Islet of Langerhans (tissue), 1 donor: Measurements from ENCODE around the gene GPR108.
"Not testable (repeated sequence)": the region's sequence is repeated elsewhere in the genome, so short reads cannot be mapped to it uniquely, and the experiment has no call there.

Experiments used
- FAIRE-seq: peaks from one replicate; lab custom pipeline; 2011; peaks lifted over from hg19 to GRCh38; lab: Jason Lieb, UNC

Gene GPR108

DNA sequence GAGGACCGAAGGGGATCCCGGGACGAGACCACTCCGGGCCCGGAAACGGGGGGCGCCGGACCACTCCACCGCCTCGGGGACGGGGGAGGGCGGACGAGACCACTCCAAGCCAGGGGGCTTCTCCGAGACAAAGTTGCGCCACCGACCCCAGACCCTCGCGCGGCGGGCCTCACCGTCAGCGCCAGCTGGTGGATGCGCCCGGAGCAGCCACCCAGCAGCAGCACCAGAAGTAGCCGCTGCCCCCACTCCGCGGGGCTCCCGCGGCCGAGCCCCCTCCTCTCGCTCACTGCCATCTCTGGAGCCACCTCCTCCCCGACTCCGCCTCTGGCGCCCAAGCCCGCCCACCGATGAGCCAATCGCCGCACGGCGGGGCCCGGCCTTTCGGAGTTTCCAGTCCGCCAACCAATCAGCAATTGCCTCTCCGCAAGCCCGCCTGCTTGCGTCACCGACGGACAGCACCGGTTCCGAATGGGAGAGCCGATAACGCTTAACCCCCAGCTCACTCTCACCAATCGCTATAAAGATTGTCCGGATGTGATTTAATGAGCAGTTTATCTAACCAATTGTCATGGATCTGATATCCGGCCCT lies at the start of gene GPR108:
Gene GPR108 (minus strand): TSS at position 297 of the 589 bp plus-strand sequence. CDS start 4 bp downstream, at position 293.
- no peak for FAIRE-seq

DNA sequence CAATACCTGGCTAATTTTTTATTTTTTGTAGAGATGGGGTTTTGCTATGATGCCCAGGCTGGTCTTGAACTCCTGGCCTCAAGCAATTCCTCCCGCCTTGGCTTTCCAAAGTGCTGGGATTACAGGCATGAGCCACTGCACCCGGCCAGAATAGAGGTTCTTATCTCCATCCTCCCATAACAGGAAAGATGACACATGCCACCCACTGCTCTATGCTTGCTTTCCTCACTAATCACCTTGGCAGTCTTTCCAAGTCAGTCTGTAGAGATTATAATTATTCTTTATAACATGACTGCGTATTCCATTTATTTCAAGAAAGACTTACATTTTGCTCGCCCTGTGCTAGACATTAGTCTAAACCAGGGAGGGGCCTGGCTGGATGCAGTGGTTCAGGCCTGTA lies 41.8 kb upstream of the GPR108 start:
- no peak for FAIRE-seq

DNA sequence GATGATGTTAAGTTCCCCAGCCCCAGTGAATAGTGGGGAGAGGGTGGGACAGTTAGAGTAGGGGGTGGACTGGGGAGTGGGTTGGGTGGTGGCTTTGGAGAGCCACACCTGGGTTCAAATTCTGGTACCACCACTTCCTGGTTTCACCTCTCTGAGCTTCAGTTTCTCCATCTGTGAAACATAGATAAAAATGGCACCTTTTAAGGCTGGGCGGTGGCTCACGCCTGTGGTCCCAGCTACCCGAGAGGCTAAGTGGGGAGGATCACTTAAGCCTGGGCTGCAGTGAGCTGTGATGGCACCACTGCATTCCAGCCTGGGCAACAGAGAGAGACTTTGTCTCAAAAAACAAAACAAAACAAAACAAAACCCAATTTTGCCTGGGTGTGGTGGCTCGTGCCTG lies 41.0 kb upstream of the GPR108 start:
- FAIRE-seq: no peak

DNA sequence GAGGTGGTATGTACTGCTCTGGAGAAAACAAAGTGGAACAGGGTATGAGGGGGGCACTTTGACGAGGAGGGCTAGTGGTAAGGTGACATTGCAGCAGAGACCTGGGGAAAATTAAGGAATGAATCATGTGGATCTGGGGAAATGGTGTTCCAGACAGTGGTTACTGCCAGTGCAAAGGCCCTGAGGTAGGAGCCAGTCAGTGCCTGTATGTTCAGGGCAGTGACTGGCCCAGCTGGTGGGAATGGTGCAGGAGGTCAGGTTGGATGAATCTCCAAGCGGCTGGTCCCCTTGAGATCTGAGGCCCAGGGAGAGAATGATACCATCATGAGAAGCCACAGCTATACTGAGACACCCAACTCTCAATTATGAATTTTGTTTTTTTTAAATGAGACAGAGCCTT lies 40.1 kb upstream of the GPR108 start:
- no peak for FAIRE-seq

DNA sequence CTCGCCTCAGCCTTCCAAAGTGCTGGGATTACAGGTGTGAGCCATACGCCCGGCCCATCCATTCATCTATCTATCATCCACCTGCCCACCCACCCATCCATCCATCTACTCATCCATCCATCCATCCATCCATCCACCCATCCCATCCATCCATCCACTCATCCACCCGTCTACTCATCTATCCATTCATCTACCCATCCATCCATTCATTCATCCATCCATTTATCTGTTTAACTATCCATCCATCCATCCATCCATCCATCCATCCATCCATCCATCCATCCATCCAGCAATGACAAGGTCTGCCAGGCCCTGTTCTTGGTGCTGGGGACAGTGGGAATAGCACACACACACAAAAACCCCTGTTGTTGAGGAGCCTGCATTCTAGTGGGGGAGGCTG lies 39.6 kb upstream of the GPR108 start:
- no peak for FAIRE-seq

DNA sequence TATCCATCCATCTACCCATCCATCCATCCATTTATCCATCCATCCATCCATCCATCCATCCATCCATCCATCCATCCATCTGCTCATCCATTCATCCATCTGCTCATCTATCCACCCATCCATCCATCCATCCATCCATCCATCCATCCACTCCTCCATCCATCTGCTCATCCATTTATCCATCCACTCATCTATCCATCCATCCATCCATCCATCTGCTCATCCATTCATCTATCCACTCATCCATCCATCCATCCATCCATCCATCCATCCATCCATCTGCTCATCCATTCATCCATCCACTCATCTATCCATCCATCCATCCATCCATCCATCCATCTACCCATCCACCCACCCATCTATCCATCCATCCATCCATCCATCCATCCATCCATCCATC lies 38.7 kb upstream of the GPR108 start:
- FAIRE-seq: not testable (repeated sequence)

DNA sequence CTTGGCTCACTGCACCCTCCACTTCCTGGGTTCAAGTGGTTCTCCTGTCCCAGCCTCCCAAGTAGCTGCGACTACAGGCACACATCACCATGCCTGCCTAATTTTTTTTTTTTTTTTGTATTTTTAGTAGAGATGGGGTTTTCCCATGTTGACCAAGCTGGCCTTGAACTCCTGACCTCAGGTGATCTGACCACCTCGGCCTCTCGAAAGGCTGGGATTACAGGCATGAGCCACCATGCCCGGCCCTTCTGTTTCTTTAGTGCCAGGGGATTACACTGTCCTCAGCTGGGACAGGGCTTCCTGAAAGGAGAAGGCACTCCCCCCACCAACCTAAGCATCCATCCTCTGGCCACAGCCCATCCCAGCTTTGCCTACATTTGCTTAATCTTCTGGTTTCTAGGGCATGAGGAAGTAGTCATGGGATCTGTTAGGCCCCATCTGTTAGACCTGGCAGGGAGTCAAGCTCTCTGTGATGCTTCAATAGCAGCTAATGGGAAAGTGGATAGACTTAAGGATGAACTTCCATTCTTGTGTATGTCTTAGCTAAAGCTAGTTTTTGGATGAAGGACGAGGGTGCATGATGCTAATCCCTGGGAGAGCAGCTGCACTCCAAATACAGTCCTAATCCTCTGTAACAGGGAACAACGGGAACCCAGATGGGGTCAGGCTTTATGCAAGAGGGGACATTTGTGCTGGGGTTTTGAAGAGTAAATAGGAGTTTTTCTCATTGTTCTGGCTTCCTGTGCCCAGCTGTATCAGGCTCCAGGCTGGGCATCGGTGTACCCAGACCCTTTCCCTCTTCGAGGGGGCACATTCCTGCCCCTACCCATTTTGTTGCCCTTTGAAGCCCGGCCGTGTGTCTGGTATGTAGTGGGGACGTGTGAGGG lies 37.7 kb upstream of the GPR108 start:
- no peak for FAIRE-seq

DNA sequence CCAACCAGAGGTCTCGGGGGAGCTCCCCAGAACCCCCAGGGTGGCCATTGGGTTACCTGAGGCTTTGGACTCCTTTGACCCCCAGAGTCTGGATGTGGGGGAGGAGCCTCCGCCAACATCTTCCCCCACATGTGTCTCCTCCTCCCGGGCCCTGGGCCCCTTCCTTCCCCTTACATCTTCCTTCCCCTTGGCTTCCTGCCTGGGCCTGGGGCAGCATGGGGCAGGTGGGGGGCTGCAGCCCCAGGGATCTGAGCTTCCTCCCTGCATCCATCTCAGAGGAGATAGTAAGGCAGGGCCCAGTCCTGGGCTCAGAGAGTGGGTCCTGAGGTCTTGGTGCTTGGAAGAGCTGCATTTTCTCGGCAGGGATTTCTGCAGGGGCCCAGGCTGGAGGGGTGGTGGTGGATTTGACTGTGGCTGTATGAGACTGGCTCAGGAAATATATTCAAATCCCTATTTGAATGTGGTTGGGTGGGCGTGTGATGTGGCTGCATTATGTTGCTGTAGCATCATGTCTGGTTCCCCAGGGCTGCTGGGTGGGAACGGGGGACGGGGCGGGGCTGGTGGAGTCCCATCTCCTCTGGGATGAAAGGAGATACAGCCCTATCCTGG lies 36.0 kb upstream of the GPR108 start:
- no peak for FAIRE-seq

DNA sequence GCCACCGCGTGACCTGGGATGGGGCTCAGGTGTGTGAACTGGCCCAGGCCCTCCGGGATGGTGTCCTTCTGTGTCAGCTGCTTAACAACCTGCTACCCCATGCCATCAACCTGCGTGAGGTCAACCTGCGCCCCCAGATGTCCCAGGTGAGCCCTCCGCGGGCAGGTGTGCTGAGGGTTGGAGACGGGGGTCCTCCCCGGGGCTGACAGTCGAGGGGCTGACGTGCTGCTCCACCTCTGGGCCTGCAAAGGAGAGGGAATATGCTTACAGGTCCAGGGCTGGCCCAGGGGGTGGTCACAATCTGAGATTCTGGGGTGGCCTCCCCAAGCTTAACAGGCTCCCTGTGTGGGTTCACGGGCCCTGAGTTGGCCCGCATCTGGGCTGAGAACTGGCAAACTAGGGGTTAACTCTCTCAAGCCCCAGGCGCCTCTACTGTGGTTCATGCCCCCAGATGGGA lies 35.5 kb upstream of the GPR108 start:
- no peak for FAIRE-seq

DNA sequence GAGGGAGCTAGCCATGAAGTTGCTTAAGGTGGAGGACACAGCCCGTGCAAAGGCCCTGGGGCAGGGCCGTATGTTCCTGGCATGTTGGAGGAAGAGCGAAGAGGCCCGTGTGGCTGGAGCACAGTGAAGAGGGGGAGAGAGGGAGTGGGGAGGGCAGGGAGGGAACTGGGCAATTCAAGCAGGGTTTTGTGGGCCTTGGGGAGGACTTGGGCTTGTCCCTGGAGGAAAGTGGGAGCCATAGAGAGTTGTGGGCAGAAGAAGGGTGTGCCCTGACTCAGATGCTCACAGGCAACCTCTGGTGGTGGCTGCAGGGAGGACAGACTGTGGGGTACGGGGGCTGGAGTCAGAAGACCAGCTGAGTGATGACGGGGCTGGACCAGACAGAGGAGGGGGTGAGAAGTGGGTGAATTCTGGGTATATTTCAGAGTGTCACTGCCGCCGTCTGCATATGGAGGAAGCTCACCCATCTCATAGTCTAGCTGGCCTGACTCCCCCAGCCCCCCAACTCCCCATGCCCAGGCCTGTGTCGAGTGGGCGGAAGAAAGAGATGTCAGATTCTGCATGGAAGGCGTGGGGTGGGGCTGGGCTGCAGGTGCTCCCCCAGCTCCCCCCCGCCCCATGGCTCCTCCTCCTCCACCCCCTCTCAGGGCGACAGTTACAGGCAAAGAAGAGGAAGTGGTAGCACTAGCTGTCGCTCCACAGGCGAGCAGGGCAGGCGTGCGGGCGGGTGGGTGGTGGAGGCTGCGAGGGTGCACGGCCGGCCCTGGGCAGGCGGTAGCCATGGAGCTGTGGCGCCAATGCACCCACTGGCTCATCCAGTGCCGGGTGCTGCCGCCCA lies 34.9 kb upstream of the GPR108 start, which contains the start of gene VAV1:
Gene VAV1 (plus strand): TSS at position 681 of the 838 bp plus-strand sequence. CDS start 100 bp downstream, at position 781.
- no peak for FAIRE-seq

DNA sequence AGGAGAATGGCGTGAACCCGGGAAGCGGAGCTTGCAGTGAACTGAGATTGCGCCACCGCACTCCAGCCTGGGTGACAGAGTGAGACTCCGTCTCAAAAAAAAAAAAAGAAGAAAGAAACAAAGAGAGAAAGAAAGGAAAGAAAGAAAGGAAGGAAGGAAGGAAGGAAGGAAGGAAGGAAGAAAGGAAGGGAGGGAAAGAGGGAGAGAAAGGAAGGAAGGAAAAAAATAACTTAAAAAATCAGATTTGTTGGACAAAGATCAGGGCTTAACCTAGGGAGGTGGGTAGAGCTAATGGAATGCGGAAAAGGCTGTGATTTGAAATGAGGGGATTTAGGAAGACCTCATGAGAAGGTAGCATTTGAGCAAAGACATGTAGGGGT lies 34.3 kb upstream of the GPR108 start:
- FAIRE-seq: not testable (repeated sequence)

DNA sequence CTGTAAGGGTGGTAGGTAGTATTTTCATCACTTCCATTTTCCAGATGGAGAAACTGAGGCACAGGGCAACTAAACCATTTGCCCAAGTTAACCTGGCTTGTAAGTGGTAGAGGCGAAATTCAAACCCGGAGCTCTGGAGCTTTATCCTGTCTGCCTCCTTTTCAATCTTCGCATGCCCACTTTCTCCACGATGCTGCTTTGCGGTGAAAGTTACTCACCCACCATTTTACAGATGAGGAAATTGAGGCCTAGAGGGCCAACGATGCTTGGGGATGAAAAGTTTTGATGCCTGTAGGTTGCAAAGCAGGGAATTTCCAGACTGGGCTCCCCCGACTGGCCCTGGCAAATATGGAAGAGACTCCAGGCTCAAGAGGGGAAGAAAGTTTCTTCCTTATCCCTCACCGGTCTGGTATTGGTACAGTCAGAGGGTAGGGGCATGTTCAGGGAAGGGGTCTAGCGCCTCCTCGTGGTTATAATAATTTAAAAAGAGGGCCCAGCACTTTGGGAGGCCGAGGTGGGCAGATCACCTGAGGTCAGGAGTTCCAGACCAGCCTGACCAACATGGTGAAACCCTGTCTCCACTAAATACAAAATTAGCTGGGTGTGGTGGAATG lies 31.7 kb upstream of the GPR108 start:
- FAIRE-seq: no peak

DNA sequence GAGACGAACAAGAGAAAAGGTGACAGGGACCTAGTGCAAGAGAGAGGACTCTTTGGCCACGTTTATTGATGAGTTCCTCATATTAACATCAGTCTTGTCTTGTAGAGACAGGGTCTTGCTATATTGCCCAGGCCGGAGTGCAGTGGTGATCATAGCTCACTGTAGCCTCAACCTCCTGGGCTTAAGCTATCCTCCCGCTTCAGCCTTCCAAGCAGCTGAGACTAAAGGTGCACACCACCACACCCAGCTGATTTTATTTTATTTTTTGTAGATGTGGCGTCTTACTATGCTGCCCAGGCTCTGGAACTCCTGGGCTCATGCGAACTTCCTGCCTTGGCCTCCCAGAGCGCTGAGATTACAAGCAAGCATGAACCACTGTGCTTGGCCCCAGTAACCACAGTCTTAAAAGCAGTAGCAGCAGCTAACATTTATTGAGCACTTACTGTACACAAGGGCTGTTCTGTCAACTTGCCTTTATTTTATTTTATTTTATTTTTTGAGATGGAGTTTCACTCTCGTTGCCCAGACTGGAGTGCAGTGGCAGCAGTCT lies 30.9 kb upstream of the GPR108 start:
- no peak for FAIRE-seq

DNA sequence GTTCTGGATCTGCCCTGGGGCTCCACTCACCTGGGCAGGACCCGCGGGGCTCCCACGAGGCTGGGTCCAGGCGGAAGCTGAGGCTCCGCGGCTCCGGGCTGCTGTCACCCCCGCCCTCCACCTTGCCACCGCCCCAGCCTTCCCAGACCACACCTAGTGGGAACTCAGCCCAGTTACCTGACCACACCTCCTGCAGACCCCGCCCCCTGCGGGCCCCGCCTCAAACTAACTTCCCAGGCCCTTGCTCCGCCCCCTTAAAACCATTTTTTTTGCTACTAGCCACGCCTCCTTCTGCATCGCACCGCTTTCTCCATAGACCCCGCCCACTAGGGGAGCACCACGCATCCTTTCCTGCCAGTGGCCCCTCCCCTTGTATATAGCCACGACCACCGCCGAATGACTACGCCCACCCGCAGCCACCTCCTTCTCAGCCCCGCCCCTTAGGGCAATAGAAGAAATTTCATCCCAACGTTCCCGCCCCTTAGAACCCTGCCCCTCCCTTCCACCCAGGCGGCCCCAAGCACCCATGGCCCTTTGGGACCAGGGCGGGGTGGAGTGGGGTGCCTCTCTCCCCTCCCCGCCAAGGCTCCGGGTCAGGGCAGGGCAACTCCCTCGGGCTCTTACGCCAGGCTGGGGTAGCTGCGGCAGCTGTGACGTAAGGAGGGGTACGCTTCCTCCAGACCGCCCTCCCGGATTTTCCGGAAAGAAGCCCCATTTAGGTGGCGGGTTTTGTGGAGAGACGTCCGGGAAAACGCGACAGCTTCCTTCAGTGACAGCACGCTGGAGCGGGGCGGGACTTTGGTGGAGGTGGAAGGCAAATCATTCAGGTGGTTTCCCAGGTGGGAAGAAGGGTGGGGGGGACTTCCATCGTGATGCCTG lies 30.2 kb upstream of the GPR108 start, which contains the start of gene SH2D3A:
Gene SH2D3A (minus strand): TSS at position 79 of the 879 bp plus-strand sequence. CDS start 3,687 bp downstream, outside the sequence.
- FAIRE-seq: no peak

DNA sequence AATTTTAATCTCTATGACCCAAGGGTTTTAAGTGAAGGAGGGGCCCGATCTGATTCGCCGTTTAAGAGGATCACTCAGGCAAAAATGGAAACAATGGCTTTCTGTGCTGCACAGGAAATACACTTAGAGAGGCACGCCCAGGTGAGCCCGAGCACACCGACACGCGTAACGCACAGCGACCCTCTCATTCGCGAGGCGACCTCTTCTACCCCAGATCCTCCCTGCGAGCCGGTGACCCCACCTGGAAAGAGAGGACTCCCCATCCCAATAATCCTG lies 29.6 kb upstream of the GPR108 start:
- no peak for FAIRE-seq

DNA sequence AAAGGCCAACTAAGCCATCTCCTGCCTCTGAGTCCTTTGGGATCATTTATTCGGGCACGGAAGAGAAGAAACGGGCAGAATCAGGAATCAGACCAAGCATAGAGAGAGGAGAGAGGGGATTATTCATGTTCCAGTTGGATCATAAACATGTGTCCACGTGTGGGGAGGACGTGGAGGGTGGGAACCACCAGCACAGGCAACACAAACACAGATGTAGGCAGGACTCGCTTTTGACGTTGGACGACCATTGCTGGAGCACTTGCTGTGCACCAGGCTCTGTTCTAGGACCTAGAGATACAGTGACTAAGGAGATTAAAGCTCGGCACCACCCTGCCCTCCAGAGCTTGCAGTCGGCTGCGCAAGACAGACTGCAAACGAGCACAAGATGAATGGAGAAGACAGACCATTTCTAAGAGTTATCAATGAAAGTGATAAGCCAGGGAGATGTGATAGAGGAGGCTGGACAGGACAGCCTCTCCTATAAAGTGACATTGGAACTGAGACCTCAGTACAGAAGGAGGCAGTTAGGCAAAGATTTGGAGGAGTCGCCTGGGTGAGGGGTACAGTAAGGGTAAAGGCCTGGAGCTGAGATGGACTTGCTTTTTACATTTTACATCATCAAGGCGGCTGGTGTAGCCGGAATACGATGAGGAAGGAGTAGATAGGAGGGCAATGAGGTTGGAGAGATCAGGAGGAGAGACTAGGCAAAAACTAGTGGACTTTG lies 29.1 kb upstream of the GPR108 start:
- no peak for FAIRE-seq

DNA sequence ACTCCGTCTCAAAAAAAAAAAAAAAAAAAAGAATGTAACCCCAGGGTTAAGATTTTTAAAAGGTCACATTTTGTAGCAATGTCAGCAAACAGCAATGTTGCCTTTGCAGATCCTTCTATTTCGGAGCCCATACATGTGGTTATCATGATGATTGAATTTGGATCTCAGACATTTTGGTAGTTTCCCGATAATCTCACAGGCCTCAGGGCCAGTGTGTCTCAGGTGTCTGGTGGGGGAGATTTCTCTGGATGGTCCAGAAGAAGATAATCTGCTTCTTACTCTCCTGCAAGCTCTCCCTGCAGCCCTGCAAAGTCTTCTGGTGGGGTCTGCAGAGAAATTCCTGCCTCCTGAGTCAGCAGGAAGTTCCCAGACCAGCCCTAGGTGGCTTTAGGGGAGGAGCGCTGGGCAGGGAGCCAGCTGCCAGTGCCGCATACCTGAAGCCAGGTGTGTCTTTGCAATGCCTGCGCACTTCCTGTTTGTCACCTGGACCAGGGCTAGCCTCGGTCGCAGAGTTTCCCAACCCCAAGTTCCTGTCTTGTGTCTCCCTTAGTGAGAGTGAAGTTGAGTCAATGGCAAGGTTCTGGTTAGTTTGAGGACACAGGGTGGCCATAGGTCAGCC lies 28.5 kb upstream of the GPR108 start:
- no peak for FAIRE-seq

DNA sequence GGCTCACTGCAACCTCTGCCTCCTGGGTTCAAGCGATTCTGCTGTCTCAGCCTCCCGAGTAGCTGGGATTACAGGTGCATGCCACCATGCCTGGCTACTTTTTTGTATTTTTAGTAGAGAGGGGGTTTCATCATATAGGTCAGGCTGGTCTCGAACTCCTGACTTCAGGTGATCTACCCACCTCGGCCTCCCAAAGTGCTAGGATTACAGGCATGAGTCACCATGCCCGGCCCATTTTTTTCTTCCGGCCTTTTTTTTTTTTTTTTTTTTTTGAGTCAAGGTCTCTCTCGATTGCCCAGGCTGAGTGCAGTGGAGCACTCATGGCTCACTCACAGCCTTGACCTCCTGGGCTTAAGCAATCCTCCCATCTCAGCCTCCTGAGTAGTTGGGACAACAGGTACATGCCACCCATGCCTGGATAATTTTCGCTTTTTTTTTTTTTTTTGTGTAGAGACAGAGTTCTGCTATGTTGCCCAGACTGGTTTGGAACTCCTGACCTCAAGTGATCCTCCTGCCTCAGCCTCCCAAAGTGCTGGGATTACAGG lies 24.9 kb upstream of the GPR108 start:
- FAIRE-seq: not testable (repeated sequence)

DNA sequence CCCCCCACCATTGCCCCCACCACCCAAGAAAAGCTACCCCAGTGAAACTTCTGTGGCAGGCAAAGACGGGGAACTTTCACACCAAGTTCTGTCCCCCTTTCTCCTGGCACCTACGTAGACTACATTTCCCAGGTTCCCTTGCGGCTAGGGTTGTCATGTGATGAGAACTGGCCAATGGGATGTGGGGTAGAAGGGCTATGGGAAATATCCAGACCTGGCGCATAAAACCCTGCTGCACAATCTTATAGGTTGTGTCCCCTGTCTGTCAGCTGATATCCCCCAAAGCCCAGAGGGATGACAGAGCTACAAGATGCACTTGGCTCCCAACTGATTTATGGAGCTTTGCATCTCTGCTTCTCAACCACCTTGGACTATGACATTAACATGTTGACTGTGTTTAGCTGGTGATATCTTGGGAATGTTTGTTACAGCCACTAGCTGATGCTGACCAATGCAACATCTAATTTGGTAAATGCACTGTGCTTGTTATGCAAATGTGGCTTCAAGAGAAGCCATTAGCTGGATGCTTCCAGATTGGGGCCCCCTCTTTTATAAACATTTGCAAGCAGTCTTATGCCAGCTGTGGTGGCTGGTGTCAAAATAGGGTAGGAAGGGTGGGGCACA lies 23.8 kb upstream of the GPR108 start:
- FAIRE-seq: no peak
